Liver (tissue), 9 donors: ENCODE measurements around the gene MED14. TPM values are rescaled to one million over a fixed set of nuclear protein-coding genes. Genes with fewer than 3 reads are reported as not detected.

Experiments
- DNase-seq: peaks from one replicate; pipeline ENCODE4 v3.0.0-alpha.2; 2017; ENCODE audit warnings: low spot score
- H3K27ac ChIP-seq, 2 donors: one replicate each; pipeline ENCODE4 v1.7.0; 2013; ENCODE audit warnings: inconsistent platforms in 2 of 2, low read length in 2 of 2, control low read depth in 1 of 2, low read depth in 1 of 2, mild to moderate bottlenecking in 1 of 2
- H3K27me3 ChIP-seq, 4 donors: one replicate each; pipeline versions ENCODE4 v1.6.1 to v1.7.0; 2013; ENCODE audit warnings: low read length in 3 of 4, inconsistent platforms in 1 of 4, mild to moderate bottlenecking in 1 of 4, moderate library complexity in 1 of 4; ENCODE audit not compliant: control insufficient read depth in 4 of 4, insufficient read depth in 4 of 4
- H3K36me3 ChIP-seq, 4 donors: one replicate each; pipeline versions ENCODE4 v1.6.1 to v1.7.0; 2013; ENCODE audit warnings: low read length in 3 of 4, mild to moderate bottlenecking in 3 of 4, low read depth in 1 of 4, moderate library complexity in 1 of 4; ENCODE audit not compliant: control insufficient read depth in 4 of 4, insufficient read depth in 3 of 4
- H3K4me1 ChIP-seq, 4 donors: one replicate each; pipeline versions ENCODE4 v1.6.1 to v1.7.0; 2013; ENCODE audit warnings: low read length in 3 of 4, mild to moderate bottlenecking in 3 of 4, moderate library complexity in 1 of 4; ENCODE audit not compliant: control insufficient read depth in 4 of 4, insufficient read depth in 4 of 4
- H3K4me3 ChIP-seq, 3 donors: one replicate each; pipeline versions ENCODE4 v1.6.1 to v1.7.0; 2013; ENCODE audit warnings: low read length in 3 of 3, control low read depth in 1 of 3, low read depth in 1 of 3, mild to moderate bottlenecking in 1 of 3
- H3K9ac ChIP-seq, 2 donors: one replicate each; pipeline ENCODE4 v1.7.0; 2013; ENCODE audit warnings: low read length in 2 of 2, mild to moderate bottlenecking in 2 of 2, moderate library complexity in 2 of 2, control low read depth in 1 of 2, low read depth in 1 of 2
- H3K9me3 ChIP-seq, 4 donors: one replicate each; pipeline versions ENCODE4 v1.6.1 to v1.7.0; 2013; ENCODE audit warnings: low read length in 3 of 4; ENCODE audit not compliant: control insufficient read depth in 4 of 4
- EGR1 ChIP-seq, 2 donors: IDR thresholded peaks; 2 replicates each; pipeline ENCODE4 v1.6.1; 2016 to 2018; ENCODE audit warnings: antibody characterized with exemption in 2 of 2, low read depth in 2 of 2
- FOXA1 ChIP-seq: IDR thresholded peaks from 2 replicates; pipeline ENCODE4 v1.6.1; 2016; ENCODE audit warnings: antibody characterized with exemption
- FOXA2 ChIP-seq: IDR thresholded peaks from 2 replicates; pipeline ENCODE4 v1.6.1; 2016; ENCODE audit warnings: antibody characterized with exemption
- GABPA ChIP-seq, 2 donors: IDR thresholded peaks in 1 of 2; conservative IDR thresholded peaks in 1 of 2; 2 replicates each; pipeline ENCODE4 v1.6.1; 2016; ENCODE audit warnings: antibody characterized with exemption in 2 of 2, mild to moderate bottlenecking in 1 of 2, moderate library complexity in 1 of 2
- HNF4A ChIP-seq, 2 donors: conservative IDR thresholded peaks; 2 replicates each; pipeline ENCODE4 v1.6.1; 2016; ENCODE audit warnings: antibody characterized with exemption in 2 of 2, mild to moderate bottlenecking in 2 of 2
- HNF4G ChIP-seq: IDR thresholded peaks from 2 replicates; pipeline ENCODE4 v1.6.1; 2016; ENCODE audit warnings: antibody characterized with exemption
- JUND ChIP-seq, 2 donors: IDR thresholded peaks; 2 replicates each; pipeline ENCODE4 v1.6.1; 2016; ENCODE audit warnings: antibody characterized with exemption in 2 of 2
- MAX ChIP-seq: IDR thresholded peaks from 2 replicates; pipeline ENCODE4 v1.6.1; 2016; ENCODE audit warnings: antibody characterized with exemption
- NR2F2 ChIP-seq: IDR thresholded peaks from 2 replicates; pipeline ENCODE4 v1.6.1; 2016; ENCODE audit warnings: antibody characterized with exemption
- RAD21 ChIP-seq, 2 donors: IDR thresholded peaks; 2 replicates each; pipeline ENCODE4 v1.6.1; 2016; ENCODE audit warnings: antibody characterized with exemption in 2 of 2, mild to moderate bottlenecking in 2 of 2
- REST ChIP-seq: IDR thresholded peaks from 2 replicates; pipeline ENCODE4 v1.6.1; 2016; ENCODE audit warnings: antibody characterized with exemption, mild to moderate bottlenecking
- RXRA ChIP-seq, 2 donors: IDR thresholded peaks; 2 replicates each; pipeline ENCODE4 v1.6.1; 2017 to 2018; ENCODE audit warnings: antibody characterized with exemption in 2 of 2, mild to moderate bottlenecking in 1 of 2
- SP1 ChIP-seq: IDR thresholded peaks from 2 replicates; pipeline ENCODE4 v1.6.1; 2018; ENCODE audit warnings: antibody characterized with exemption, mild to moderate bottlenecking
- TAF1 ChIP-seq: conservative IDR thresholded peaks from 2 replicates; pipeline ENCODE4 v1.6.1; 2016; ENCODE audit warnings: antibody characterized with exemption, mild to moderate bottlenecking
- YY1 ChIP-seq: IDR thresholded peaks from 2 replicates; pipeline ENCODE4 v1.6.1; 2016; ENCODE audit warnings: antibody characterized with exemption, mild to moderate bottlenecking
- ZBTB33 ChIP-seq: IDR thresholded peaks from 2 replicates; pipeline ENCODE4 v1.6.1; 2016; ENCODE audit warnings: antibody characterized with exemption
- WGBS: extraction: QIAGEN DNeasy Blood & Tissue Kit; methylation state at CpG from one replicate; pipeline ENCODE4 v1.1.7; 2013; 5-methylcytosine and 5-hydroxymethylcytosine counted together
- polyA plus RNA-seq, 2 donors: library from polyadenylated mRNA; stranded (reverse) in 1 of 2; unstranded in 1 of 2; fragments of 200-250 nt in 1 of 2; fragments of >200 nt in 1 of 2; fragmentation: Nextera tagmentation in 1 of 2; extraction: Ambion mirVana in 1 of 2; gene quantifications; one replicate each; pipeline versions ENCODE4 v1.2.1 to v1.2.3, GENCODE V29; 2013 to 2015
- total RNA-seq, 2 donors: library from RNA; depleted of rRNA; stranded (reverse); fragments of >200 nt; gene quantifications; one replicate each; pipeline ENCODE4 v1.2.3, GENCODE V29; 2014
- TF ChIP-seq, protein P1 (sequence below): fragments of 150-350 bp; IDR thresholded peaks from 2 replicates; pipeline ENCODE4 v1.5.1; 2017; ENCODE audit warnings: improper control_type of control experiment, low read depth, low read length; ENCODE audit not compliant: missing input control
- TF ChIP-seq, protein P2 (sequence below): IDR thresholded peaks from 2 replicates; pipeline ENCODE4 v1.6.1; 2016; ENCODE audit warnings: antibody characterized with exemption
- donor health status: healthy.
- donor health status: healthy.
- donor health status: healthy.
- donor health status: healthy.
- donor health status: healthy.

The MED14 gene
- total and polyA plus RNA-seq, 4 donors: 5.5 to 20.1 (median 7.0) TPM

DNA sequence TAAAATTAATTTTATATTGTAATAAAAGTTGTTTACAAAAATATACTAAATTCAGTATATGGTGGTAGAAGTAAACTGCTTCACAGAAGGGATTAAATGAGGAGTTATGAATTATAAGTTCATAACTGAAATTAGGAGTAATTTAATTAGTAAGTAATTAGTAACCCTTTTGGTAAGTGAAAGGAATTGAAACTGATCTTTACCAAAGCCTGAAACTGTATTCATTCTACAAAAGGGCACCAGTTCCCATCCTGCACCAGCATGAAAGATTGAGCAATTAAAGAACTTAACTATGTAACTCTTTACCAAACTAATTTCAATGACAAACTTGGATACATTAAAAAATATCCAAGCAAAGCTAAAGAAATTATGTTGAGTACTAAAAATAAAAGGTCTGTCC lies 8.2 kb downstream of the MED14 start:
- Histone ChIP-seq H3K9me3 (no peaks in the 10 kb centered on the region), H3K4me1 (peaks cover 0 to 34% (median 19%) of the 10 kb centered on the region in 4 donors), H3K36me3 (peaks cover 0 to 2% (median 0%) of the 10 kb centered on the region in 4 donors), H3K9ac (no peak overlapping the region), H3K27me3 (no peaks in the 10 kb centered on the region), H3K4me3 (no peak overlapping the region), H3K27ac (no peak overlapping the region)
- DNase-seq: no peak
- TF ChIP-seq JUND (IDR thresholded peaks at IDR 0.05) (no peak), REST (no peak), SP1 (no peak), GABPA (IDR thresholded peaks at IDR 0.05 in 1 of 2, conservative IDR thresholded peaks at IDR 0.05 in 1 of 2) (no peak), HNF4A (conservative IDR thresholded peaks at IDR 0.05) (no peak), YY1 (no peak), TAF1 (no peak), RXRA (IDR thresholded peaks at IDR 0.05) (no peak), HNF4G (no peak), FOXA1 (no peak), EGR1 (IDR thresholded peaks at IDR 0.05; ENCODE audit: low read depth in 2 of 2) (no peak), MAX (no peak), FOXA2 (no peak), NR2F2 (no peak)
- TF ChIP-seq, protein P1, sequence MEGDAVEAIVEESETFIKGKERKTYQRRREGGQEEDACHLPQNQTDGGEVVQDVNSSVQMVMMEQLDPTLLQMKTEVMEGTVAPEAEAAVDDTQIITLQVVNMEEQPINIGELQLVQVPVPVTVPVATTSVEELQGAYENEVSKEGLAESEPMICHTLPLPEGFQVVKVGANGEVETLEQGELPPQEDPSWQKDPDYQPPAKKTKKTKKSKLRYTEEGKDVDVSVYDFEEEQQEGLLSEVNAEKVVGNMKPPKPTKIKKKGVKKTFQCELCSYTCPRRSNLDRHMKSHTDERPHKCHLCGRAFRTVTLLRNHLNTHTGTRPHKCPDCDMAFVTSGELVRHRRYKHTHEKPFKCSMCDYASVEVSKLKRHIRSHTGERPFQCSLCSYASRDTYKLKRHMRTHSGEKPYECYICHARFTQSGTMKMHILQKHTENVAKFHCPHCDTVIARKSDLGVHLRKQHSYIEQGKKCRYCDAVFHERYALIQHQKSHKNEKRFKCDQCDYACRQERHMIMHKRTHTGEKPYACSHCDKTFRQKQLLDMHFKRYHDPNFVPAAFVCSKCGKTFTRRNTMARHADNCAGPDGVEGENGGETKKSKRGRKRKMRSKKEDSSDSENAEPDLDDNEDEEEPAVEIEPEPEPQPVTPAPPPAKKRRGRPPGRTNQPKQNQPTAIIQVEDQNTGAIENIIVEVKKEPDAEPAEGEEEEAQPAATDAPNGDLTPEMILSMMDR: no peak

- H3K9me3 ChIP-seq: no peaks in the 10 kb centered on the region
- WGBS: 75% methylated on average over 1 of the region's 1 CpG
- H3K9ac ChIP-seq: no peak overlapping the region
- H3K27ac ChIP-seq: no peak overlapping the region
- H3K36me3 ChIP-seq: peaks cover 0 to 9% (median under 1%) of the 10 kb centered on the region in 4 donors
- no peak overlapping the region for H3K4me3 ChIP-seq
- DNase-seq: no peak
- H3K4me1 ChIP-seq: peaks cover 0 to 13% (median 10%) of the 10 kb centered on the region in 4 donors
- H3K27me3 ChIP-seq: no peaks in the 10 kb centered on the region
- TF ChIP-seq REST (no peak), SP1 (no peak), TAF1 (no peak), RAD21 (IDR thresholded peaks at IDR 0.05) (no peak), RXRA (IDR thresholded peaks at IDR 0.05) (no peak), YY1 (no peak), GABPA (IDR thresholded peaks at IDR 0.05 in 1 of 2, conservative IDR thresholded peaks at IDR 0.05 in 1 of 2) (no peak), MAX (no peak), HNF4G (no peak), JUND (IDR thresholded peaks at IDR 0.05) (no peak), FOXA1 (no peak), EGR1 (IDR thresholded peaks at IDR 0.05; ENCODE audit: low read depth in 2 of 2) (no peak), HNF4A (conservative IDR thresholded peaks at IDR 0.05) (no peak), NR2F2 (no peak), FOXA2 (no peak), ZBTB33 (no peak)
- TF ChIP-seq, protein P2, sequence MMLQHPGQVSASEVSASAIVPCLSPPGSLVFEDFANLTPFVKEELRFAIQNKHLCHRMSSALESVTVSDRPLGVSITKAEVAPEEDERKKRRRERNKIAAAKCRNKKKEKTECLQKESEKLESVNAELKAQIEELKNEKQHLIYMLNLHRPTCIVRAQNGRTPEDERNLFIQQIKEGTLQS: no peak
Measured at GRCh38 chrX:40722930-40723329, 12.4 kb downstream of the MED14 start.
